K562 (cell line): Measurements from ENCODE around the gene CRYBG1. TPM values are rescaled to one million over a fixed set of nuclear protein-coding genes. Genes with fewer than 3 reads are reported as not detected.

Experiments used
- C11orf30 ChIP-seq: fragments of 450-650 bp; IDR thresholded peaks from 2 replicates; pipeline ENCODE4 v1.6.1; 2016; ENCODE audit warnings: low read depth, mild to moderate bottlenecking
- CCNT2 ChIP-seq: IDR thresholded peaks from 2 replicates; pipeline ENCODE4 v1.6.1; 2011; ENCODE audit warnings: borderline replicate concordance, low read depth, mild to moderate bottlenecking, moderate library complexity, mixed read lengths, low read length; ENCODE audit not compliant: insufficient read length; ENCODE audit errors: extremely low read depth
- CHD7 ChIP-seq: fragments of 200-600 bp; sonication (generic); IDR thresholded peaks from one replicate; pipeline ENCODE4 v1.6.1; 2012; ENCODE audit warnings: mild to moderate bottlenecking, low read depth, low read length, inconsistent platforms
- GTF3C2 ChIP-seq: IDR thresholded peaks from 3 replicates; pipeline ENCODE4 v1.6.1; 2011; ENCODE audit warnings: borderline replicate concordance, mild to moderate bottlenecking, moderate library complexity; ENCODE audit not compliant: insufficient read length; ENCODE audit errors: extremely low read depth
- HNRNPH1 ChIP-seq: fragments of 200-400 bp; formaldehyde crosslinking; optimal IDR thresholded peaks from 2 replicates; pipeline ENCODE3; 2017; ENCODE audit warnings: low read depth, mild to moderate bottlenecking, low read length, moderate library complexity
- PHF20 ChIP-seq: fragments of 450-650 bp; IDR thresholded peaks from 2 replicates; pipeline ENCODE4 v1.6.1; 2018; ENCODE audit not compliant: partially characterized antibody
- SMAD1 ChIP-seq: fragments of 150-350 bp; IDR thresholded peaks from 2 replicates; pipeline ENCODE4 v1.6.1; 2014; ENCODE audit warnings: low read length, low read depth; ENCODE audit not compliant: partially characterized antibody
- ZNF311 ChIP-seq: fragments of 250-450 bp; sonication (Bioruptor Pico); IDR thresholded peaks from 2 replicates; pipeline ENCODE4 v1.4.0; 2020; ENCODE audit warnings: mild to moderate bottlenecking, moderate library complexity
- ZNF707 ChIP-seq: fragments of 250-450 bp; sonication (Bioruptor Pico); conservative IDR thresholded peaks from 2 replicates; pipeline ENCODE4 v1.8.0; 2022; ENCODE audit warnings: inconsistent platforms, mild to moderate bottlenecking, moderate library complexity
- polyA plus RNA-seq, 8 experiments: library from polyadenylated mRNA; depleted of rRNA in 4 of 8; stranded (reverse) in 5 of 8; unstranded in 3 of 8; fragments of >200 nt; fragmentation: Nextera tagmentation in 2 of 8; fragmentation: Illumina TruSeq in 1 of 8; extraction: Ambion mirVana in 2 of 8; extraction: Trizol in 1 of 8; gene quantifications; 2 replicates each; pipeline versions ENCODE4 v1.2.1 to v1.2.3, GENCODE V29; 2011 to 2014; ENCODE audit warnings: inconsistent platforms in 1 of 8, missing spikeins in 1 of 8
- total RNA-seq, 7 experiments: library from RNA; depleted of rRNA in 6 of 7; stranded (reverse); fragments of >200 nt in 6 of 7; fragmentation: Illumina TruSeq in 2 of 7; extraction: Trizol in 2 of 7; gene quantifications; 2 replicates each; pipeline versions ENCODE4 v1.2.1 to v1.2.3, GENCODE V29; 2011 to 2021; ENCODE audit warnings: low replicate concordance in 1 of 7
- TF ChIP-seq, protein P1 (sequence below): sonication (generic); formaldehyde crosslinking; IDR thresholded peaks from 2 replicates; pipeline ENCODE4 v1.8.1; 2022; ENCODE audit warnings: missing genetic modification reagents

Gene CRYBG1
- total and polyA plus RNA-seq, 9 of the 15 experiments (the other 6 are each of a cell fraction or from before 2014, with no cell fraction given): 0.07 to 0.47 (median 0.11) TPM

DNA sequence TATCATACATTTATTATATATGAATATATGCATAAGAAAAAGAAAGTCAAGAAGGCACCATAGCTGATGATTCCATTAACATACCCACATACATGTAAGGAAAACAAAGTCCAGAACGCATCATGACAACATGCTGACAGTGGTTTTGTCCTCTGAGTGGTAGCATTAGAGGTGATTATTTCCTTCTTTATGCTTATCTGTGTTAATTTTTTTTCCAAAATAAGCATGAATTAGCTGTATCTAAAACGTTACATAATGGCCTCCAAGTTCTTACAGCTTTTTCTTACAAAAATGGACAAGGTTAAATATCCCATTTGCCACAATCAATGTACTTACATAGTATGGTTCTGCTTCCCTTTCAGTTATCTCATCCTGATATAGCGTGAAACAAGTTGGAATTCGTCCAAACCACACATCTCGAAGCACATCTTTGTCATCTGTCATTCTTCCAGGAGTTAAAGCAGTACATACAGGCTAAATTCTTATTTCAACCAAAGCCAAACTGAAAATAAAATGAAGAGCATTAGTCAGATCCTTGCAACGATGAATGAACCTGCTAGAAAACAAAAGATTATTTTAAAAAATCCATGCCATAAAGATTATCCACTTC, 44.6 kb upstream of the CRYBG1 start (continued):
- TF ChIP-seq GTF3C2 (no peak), PHF20 (no peak), ZNF311 (CRISPR knock-in tag) (no peak), C11orf30 (peak; percentile 15; the same call in 1 of the 2 replicates), CHD7 (no peak), CCNT2 (peak; percentile 41), HNRNPH1 (no peak), ZNF707 (CRISPR knock-in tag) (no peak), SMAD1 (peak; percentile 36)
- TF ChIP-seq, protein P1, sequence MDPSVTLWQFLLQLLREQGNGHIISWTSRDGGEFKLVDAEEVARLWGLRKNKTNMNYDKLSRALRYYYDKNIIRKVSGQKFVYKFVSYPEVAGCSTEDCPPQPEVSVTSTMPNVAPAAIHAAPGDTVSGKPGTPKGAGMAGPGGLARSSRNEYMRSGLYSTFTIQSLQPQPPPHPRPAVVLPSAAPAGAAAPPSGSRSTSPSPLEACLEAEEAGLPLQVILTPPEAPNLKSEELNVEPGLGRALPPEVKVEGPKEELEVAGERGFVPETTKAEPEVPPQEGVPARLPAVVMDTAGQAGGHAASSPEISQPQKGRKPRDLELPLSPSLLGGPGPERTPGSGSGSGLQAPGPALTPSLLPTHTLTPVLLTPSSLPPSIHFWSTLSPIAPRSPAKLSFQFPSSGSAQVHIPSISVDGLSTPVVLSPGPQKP (CRISPR knock-in tag): no peak
